ENCODE data around the gene DOHH.

Gene DOHH

GRCh38 chr19:3480383-3481091 lies 19.9 kb downstream of the DOHH start, which contains the start of gene SMIM24 (continued):
- TF ChIP-seq SP3 (tag by site-specific recombination; IDR thresholded peaks at IDR 0.05) (no peak), EGR2 (tag by site-specific recombination; IDR thresholded peaks at IDR 0.05; ENCODE audit: low read depth) (0 out of 2 replicates have a peak, but pooled peaks have one; percentile 43), ZFHX2 (tag by site-specific recombination; conservative IDR thresholded peaks at IDR 0.05) (peak; percentile 77), KLF7 (tag by site-specific recombination; IDR thresholded peaks at IDR 0.05; ENCODE audit: borderline replicate concordance) (no peak), ZNF426 (tag by site-specific recombination; IDR thresholded peaks at IDR 0.05) (no peak), HIC1 (tag by site-specific recombination; IDR thresholded peaks at IDR 0.05) (0 out of 2 replicates have a peak, but pooled peaks have one; percentile 41), ZBTB26 (tag by site-specific recombination; optimal IDR thresholded peaks at IDR 0.05) (peak; percentile 9), ZBTB48 (tag by site-specific recombination; IDR thresholded peaks at IDR 0.05) (no peak), ZNF19 (tag by site-specific recombination; IDR thresholded peaks at IDR 0.05; ENCODE audit: low read depth) (no peak), ATF2 (tag by site-specific recombination; IDR thresholded peaks at IDR 0.05; ENCODE audit: low read depth) (no peak), ZNF449 (tag by site-specific recombination; IDR thresholded peaks at IDR 0.05) (0 out of 2 replicates have a peak, but pooled peaks have one; percentile 41), ZNF394 (tag by site-specific recombination; IDR thresholded peaks at IDR 0.05; ENCODE audit: borderline replicate concordance) (no peak), KLF1 (tag by site-specific recombination; IDR thresholded peaks at IDR 0.05) (peak; percentile 85), ZIC2 (tag by site-specific recombination; IDR thresholded peaks at IDR 0.05) (peak; percentile 30; the same call in 1 of the 2 replicates), ZNF335 (tag by site-specific recombination; conservative IDR thresholded peaks at IDR 0.05) (no peak), BCL11B (tag by site-specific recombination; IDR thresholded peaks at IDR 0.05; ENCODE audit: low read depth) (no peak), PRDM4 (tag by site-specific recombination; IDR thresholded peaks at IDR 0.05) (no peak)

All from HEK293 (cell line).